ENCODE measurements around the gene GXYLT1. TPM values are rescaled to one million over a fixed set of nuclear protein-coding genes. Genes with fewer than 3 reads are reported as not detected.

Gene GXYLT1
- total RNA-seq, 1 experiment from 2014 or later, result 16.0 TPM

GRCh38 chr12:42031847-42032564 is 112.7 kb downstream of the GXYLT1 start:
- in situ Hi-C loops (cut with HindIII; ENCODE audit: low sequenced_read_pairs), result no loop called here
- DNase-seq (ENCODE audit: low spot score), result no peak

Other genes starting within 250 kb of the GXYLT1 start
- gene YAF2, start 93.4 kb upstream of the GXYLT1 start, total RNA-seq (2014; rRNA removed; shearing (Covaris generic)), result 12.4 and 18.6 TPM in 2 replicates
- 52.4 and 98.1 TPM in 2 replicates for gene ZCRB1, start 181.2 kb upstream of the GXYLT1 start, total RNA-seq (2014; rRNA removed; shearing (Covaris generic))
- 24.9 and 34.1 TPM in 2 replicates for gene PPHLN1, start 181.3 kb upstream of the GXYLT1 start, total RNA-seq (2014; rRNA removed; shearing (Covaris generic))